H1 (cell line): ENCODE data around the gene TTPAL. TPM values are rescaled to one million over a fixed set of nuclear protein-coding genes. Genes with fewer than 3 reads are reported as not detected.

Experiments used
- CTCF ChIA-PET: fragments of 300-600 bp; sonication (Branson Sonifier 250); formaldehyde crosslinking; loops from one replicate; lab custom pipeline; 2021; ENCODE audit not compliant: partially characterized antibody; lab: Charles Lee
- POLR2A ChIA-PET: fragments of 300-600 bp; sonication (Branson Sonifier 250); formaldehyde crosslinking; loops from one replicate; lab custom pipeline; 2021; ENCODE audit warnings: inconsistent platforms; ENCODE audit not compliant: partially characterized antibody; lab: Charles Lee
- DNase-seq, 2 experiments: peaks; one replicate each; pipeline versions ENCODE4 v3.0.0 to v3.0.0-alpha.2; 2010 to 2022; ENCODE audit warnings: low spot score in 2 of 2, low read depth in 1 of 2, mixed read lengths in 1 of 2
- FAIRE-seq: peaks from 2 replicates; lab custom pipeline; 2011; peaks lifted over from hg19 to GRCh38; lab: Jason Lieb, UNC
- H2AFZ ChIP-seq: 2 replicates; pipeline ENCODE4 v1.8.1; 2012; ENCODE audit warnings: low read length, inconsistent platforms
- H2AK5ac ChIP-seq: 2 replicates; pipeline ENCODE4 v1.6.1; 2013; ENCODE audit warnings: low read depth, low read length
- H2BK120ac ChIP-seq: replicated peaks from 2 replicates; pipeline ENCODE3; 2013; ENCODE audit warnings: low read depth, low read length, inconsistent platforms
- H2BK12ac ChIP-seq: 2 replicates; pipeline ENCODE4 v1.6.1; 2013; ENCODE audit warnings: low read depth, low read length
- H2BK15ac ChIP-seq: 2 replicates; pipeline ENCODE4 v1.6.1; 2013; ENCODE audit warnings: low read length
- H2BK20ac ChIP-seq: 2 replicates; pipeline ENCODE4 v1.6.1; 2013; ENCODE audit warnings: low read length
- H2BK5ac ChIP-seq: 2 replicates; pipeline ENCODE4 v1.6.1; 2013; ENCODE audit warnings: low read depth, low read length
- H3K14ac ChIP-seq: 2 replicates; pipeline ENCODE4 v1.6.1; 2013; ENCODE audit warnings: inconsistent platforms; ENCODE audit not compliant: insufficient read length
- H3K18ac ChIP-seq: 2 replicates; pipeline ENCODE4 v1.6.1; 2013; ENCODE audit warnings: low read length; ENCODE audit errors: extremely low read depth
- H3K23ac ChIP-seq: 2 replicates; pipeline ENCODE4 v1.6.1; 2013; ENCODE audit warnings: inconsistent platforms; ENCODE audit not compliant: insufficient read length
- H3K23me2 ChIP-seq: 2 replicates; pipeline ENCODE4 v1.6.1; 2013; ENCODE audit warnings: low read depth, low read length
- H3K27ac ChIP-seq: 2 replicates; pipeline ENCODE4 v1.6.1; 2011; ENCODE audit warnings: low read depth, low read length, inconsistent platforms
- H3K27me3 ChIP-seq, 4 experiments: replicated peaks in 1 of 4; 1 replicate in 1 of 4; 2 replicates in 3 of 4; pipeline versions ENCODE4 v1.6.1 to v1.8.1; 2011 to 2013; ENCODE audit warnings: low read length in 3 of 4, mild to moderate bottlenecking in 3 of 4, inconsistent platforms in 2 of 4, mixed read lengths in 2 of 4, moderate library complexity in 1 of 4; ENCODE audit not compliant: control insufficient read depth in 3 of 4, insufficient read depth in 3 of 4; ENCODE audit errors: extremely low read depth in 1 of 4
- H3K36me3 ChIP-seq, 4 experiments: 2 replicates each; pipeline versions ENCODE4 v1.6.1 to v1.8.1; 2011 to 2013; ENCODE audit warnings: mild to moderate bottlenecking in 4 of 4, low read length in 3 of 4, moderate library complexity in 2 of 4, control low read depth in 1 of 4, inconsistent platforms in 1 of 4; ENCODE audit not compliant: insufficient read depth in 4 of 4, control insufficient read depth in 2 of 4
- H3K4ac ChIP-seq: replicated peaks from 2 replicates; pipeline ENCODE3; 2013; ENCODE audit warnings: low read length, low read depth, mixed read lengths, inconsistent platforms; ENCODE audit not compliant: insufficient read length
- H3K4me1 ChIP-seq, 4 experiments: replicated peaks in 1 of 4; 1 replicate in 1 of 4; 2 replicates in 3 of 4; pipeline versions ENCODE4 v1.6.1 to v1.8.1; 2011 to 2013; ENCODE audit warnings: low read length in 3 of 4, inconsistent platforms in 2 of 4, mixed read lengths in 1 of 4; ENCODE audit not compliant: insufficient read depth in 4 of 4, control insufficient read depth in 3 of 4
- H3K4me2 ChIP-seq, 2 experiments: 2 replicates each; pipeline versions ENCODE4 v1.6.1 to v1.8.1; 2011 to 2013; ENCODE audit warnings: low read depth in 2 of 2, low read length in 2 of 2, control low read depth in 1 of 2, inconsistent platforms in 1 of 2, mild to moderate bottlenecking in 1 of 2; ENCODE audit not compliant: insufficient read depth in 1 of 2
- H3K4me3 ChIP-seq, 4 experiments: fragments of 200-600, 300-600 bp in 1 of 4; sonication (generic), shearing (Covaris generic), sonication (Bioruptor Twin) in 1 of 4; 2 replicates each; pipeline versions ENCODE4 v1.5.1 to v1.8.1; 2011 to 2016; ENCODE audit warnings: low read length in 4 of 4, low read depth in 3 of 4, control low read depth in 2 of 4, inconsistent platforms in 2 of 4, mild to moderate bottlenecking in 2 of 4, mixed read lengths in 1 of 4, moderate library complexity in 1 of 4; ENCODE audit not compliant: insufficient read depth in 2 of 4; ENCODE audit errors: extremely low read depth in 1 of 4
- H3K56ac ChIP-seq: replicated peaks from 2 replicates; pipeline ENCODE3; 2013; ENCODE audit warnings: low read depth, mild to moderate bottlenecking, mixed read lengths, low read length, inconsistent platforms; ENCODE audit not compliant: insufficient read length
- H3K79me1 ChIP-seq: 2 replicates; pipeline ENCODE4 v1.6.1; 2013; ENCODE audit warnings: low read depth, low read length, control low read depth
- H3K79me2 ChIP-seq, 2 experiments: 2 replicates each; pipeline versions ENCODE4 v1.6.1 to v1.8.1; 2012 to 2013; ENCODE audit warnings: low read length in 2 of 2, mild to moderate bottlenecking in 2 of 2, inconsistent platforms in 1 of 2; ENCODE audit not compliant: insufficient read depth in 2 of 2, control insufficient read depth in 1 of 2
- H3K9ac ChIP-seq, 4 experiments: replicated peaks in 1 of 4; 1 replicate in 1 of 4; 2 replicates in 3 of 4; pipeline versions ENCODE4 v1.6.1 to v1.8.1; 2011 to 2013; ENCODE audit warnings: low read depth in 3 of 4, low read length in 3 of 4, control low read depth in 2 of 4, mild to moderate bottlenecking in 2 of 4, moderate library complexity in 2 of 4, inconsistent platforms in 1 of 4; ENCODE audit errors: extremely low read depth in 1 of 4
- H3K9me3 ChIP-seq, 2 experiments: 2 replicates each; pipeline versions ENCODE4 v1.6.1 to v1.8.1; 2012 to 2013; ENCODE audit warnings: mild to moderate bottlenecking in 2 of 2, moderate library complexity in 2 of 2, control low read depth in 1 of 2, inconsistent platforms in 1 of 2, low read depth in 1 of 2, low read length in 1 of 2, mixed read lengths in 1 of 2; ENCODE audit not compliant: insufficient read depth in 2 of 2
- H4K20me1 ChIP-seq, 2 experiments: replicated peaks in 1 of 2; 2 replicates each; pipeline versions ENCODE3 to v1.8.1; 2011 to 2013; ENCODE audit warnings: inconsistent platforms in 2 of 2, low read length in 2 of 2, mild to moderate bottlenecking in 1 of 2; ENCODE audit not compliant: insufficient read depth in 2 of 2, control insufficient read depth in 1 of 2
- H4K5ac ChIP-seq: 2 replicates; pipeline ENCODE4 v1.6.1; 2013; ENCODE audit warnings: low read length, low read depth, mixed read lengths, inconsistent platforms; ENCODE audit not compliant: insufficient read length
- H4K8ac ChIP-seq: 2 replicates; pipeline ENCODE4 v1.8.0; 2013; ENCODE audit warnings: mild to moderate bottlenecking, moderate library complexity, low read length, inconsistent platforms; ENCODE audit not compliant: insufficient read depth; ENCODE audit errors: extremely low read depth
- H4K91ac ChIP-seq: replicated peaks from 2 replicates; pipeline ENCODE3; 2013; ENCODE audit warnings: low read length, mixed read lengths, inconsistent platforms; ENCODE audit not compliant: insufficient read length
- CREB1 ChIP-seq: IDR thresholded peaks from 2 replicates; pipeline ENCODE4 v1.6.1; 2012; ENCODE audit warnings: inconsistent platforms
- EP300 ChIP-seq, 2 experiments: IDR thresholded peaks; 1 replicate in 1 of 2; 2 replicates in 1 of 2; pipeline ENCODE4 v1.6.1; 2011 to 2012; ENCODE audit warnings: low read depth in 2 of 2, low read length in 2 of 2, mild to moderate bottlenecking in 2 of 2, borderline replicate concordance in 1 of 2, inconsistent platforms in 1 of 2, moderate library complexity in 1 of 2
- EZH2 ChIP-seq: fragments of 200-600 bp; sonication (generic); IDR thresholded peaks from 2 replicates; pipeline ENCODE4 v1.7.1; 2012; ENCODE audit warnings: low read depth, mild to moderate bottlenecking, moderate library complexity, low read length, inconsistent platforms; ENCODE audit not compliant: severe bottlenecking
- RAD21 ChIP-seq, 2 experiments: IDR thresholded peaks in 1 of 2; conservative IDR thresholded peaks in 1 of 2; 2 replicates each; pipeline ENCODE4 v1.6.1; 2011; ENCODE audit warnings: low read depth in 2 of 2, low read length in 2 of 2, improper control_type of control experiment in 1 of 2, inconsistent platforms in 1 of 2, mild to moderate bottlenecking in 1 of 2, moderate library complexity in 1 of 2
- RNF2 ChIP-seq: fragments of 200-900, 300-1000 bp; sonication (generic); IDR thresholded peaks from 2 replicates; pipeline ENCODE4 v1.7.1; 2016; ENCODE audit warnings: borderline replicate concordance, low read depth, mild to moderate bottlenecking, antibody characterized with exemption, low read length; ENCODE audit not compliant: poor library complexity, severe bottlenecking; ENCODE audit errors: missing control alignments
- SAP30 ChIP-seq: fragments of 300-600 bp; sonication (generic); IDR thresholded peaks from 2 replicates; pipeline ENCODE4 v1.7.1; 2012; ENCODE audit warnings: low read length, moderate library complexity, mild to moderate bottlenecking, inconsistent platforms; ENCODE audit not compliant: insufficient read depth, insufficient replicate concordance
- SIRT6 ChIP-seq: IDR thresholded peaks from one replicate; pipeline ENCODE4 v1.7.1; 2012; ENCODE audit warnings: low read length, inconsistent platforms
- SP4 ChIP-seq: IDR thresholded peaks from 2 replicates; pipeline ENCODE4 v1.6.1; 2012; ENCODE audit warnings: low read length, inconsistent platforms
- TCF12 ChIP-seq: IDR thresholded peaks from 2 replicates; pipeline ENCODE4 v1.6.1; 2011; ENCODE audit warnings: low read depth, mild to moderate bottlenecking, low read length
- USF2 ChIP-seq: IDR thresholded peaks from 2 replicates; pipeline ENCODE4 v1.6.1; 2011; ENCODE audit warnings: low read length, improper control_type of control experiment
- YY1 ChIP-seq: IDR thresholded peaks from 2 replicates; pipeline ENCODE4 v1.6.1; 2011; ENCODE audit warnings: low read depth, mild to moderate bottlenecking, low read length
- ZNF274 ChIP-seq: IDR thresholded peaks from 2 replicates; pipeline ENCODE4 v1.7.0; 2012; ENCODE audit warnings: low read length, borderline replicate concordance; ENCODE audit errors: extremely low read depth
- WGBS, 2 experiments: shearing (Covaris generic) in 1 of 2; methylation state at CpG; one replicate each; pipeline versions ENCODE4 v1.1.6 to v1.1.7; 2013 to 2015; ENCODE audit warnings: low lambda C conversion rate in 2 of 2, mixed read lengths in 2 of 2, inconsistent platforms in 1 of 2, low coverage in 1 of 2, missing lambda C conversion rate in 1 of 2; ENCODE audit not compliant: insufficient replicate concordance in 2 of 2, insufficient coverage in 1 of 2, insufficient read length in 1 of 2; ENCODE audit errors: extremely low coverage in 1 of 2, missing lambda C conversion rate in 1 of 2; 5-methylcytosine and 5-hydroxymethylcytosine counted together
- polyA plus RNA-seq, 7 experiments: library from polyadenylated mRNA; depleted of rRNA in 3 of 7; stranded (reverse) in 5 of 7; unstranded in 2 of 7; fragments of >200 nt in 5 of 7; fragments of 200-250 nt in 2 of 7; gene quantifications; 1 replicate in 5 of 7; 2 replicates in 1 of 7; 4 replicates in 1 of 7; pipeline versions ENCODE4 v1.2.1 to v1.2.3, GENCODE V29; 2011 to 2013; ENCODE audit warnings: missing spikeins in 2 of 7, mixed read lengths in 2 of 7
- total RNA-seq: library from RNA; stranded (reverse); fragmentation: NEBNext Ultra II Directional; extraction: Animal tissue kit (Norgen Biotek cat#: 25700); gene quantifications from 2 replicates; pipeline ENCODE4 v1.2.1, GENCODE V29; 2021

TTPAL gene
- total and polyA plus RNA-seq, 2 of the 8 experiments (the other 6 are each of a cell fraction or from before 2014, with no cell fraction given) = 2.8 to 14.0 TPM

GRCh38 chr20:44541992-44542391, 66.3 kb downstream of the TTPAL start:
- H4K5ac ChIP-seq = no peak overlapping the region
- no peak overlapping the region for H3K4me2 ChIP-seq
- H3K79me2 ChIP-seq = 0 out of 4 replicates have a peak, but pooled peaks cover 0 to 3% of the 10 kb centered on the region in 2 experiments
- no peak overlapping the region for H4K91ac ChIP-seq
- WGBS, 2 experiments = 85% methylated on average over 4 of the region's 4 CpGs; no CpG with 5 or more reads in 1 of the 2 experiments
- DNase-seq (no peak), FAIRE-seq (no peak)
- no peaks in the 10 kb centered on the region for H3K79me1 ChIP-seq
- ChIA-PET POLR2A (interaction anchor here (1.2 kb wide), 1 partner anchor 12 kb away, joined by 3 read pairs; no protein-coding TSS in a partner anchor), CTCF (interaction anchor here (1.1 kb wide), 2 partner anchors 61 to 69 kb away, joined by 3 to 4 read pairs; no protein-coding TSS in a partner anchor)
- H3K27me3 ChIP-seq = no peaks in the 10 kb centered on the region
- no peak overlapping the region for H3K4me3 ChIP-seq
- no peak overlapping the region for H2BK15ac ChIP-seq
- no peak overlapping the region for H2BK20ac ChIP-seq
- no peak overlapping the region for H2BK12ac ChIP-seq
- H3K9ac ChIP-seq = no peak overlapping the region
- no peak overlapping the region for H3K18ac ChIP-seq
- no peak overlapping the region for H3K14ac ChIP-seq
- no peak overlapping the region for H3K23ac ChIP-seq
- H3K9me3 ChIP-seq = no peaks in the 10 kb centered on the region
- H2AK5ac ChIP-seq = no peak overlapping the region
- H2BK5ac ChIP-seq = no peak overlapping the region
- no peak overlapping the region for H2BK120ac ChIP-seq
- H3K56ac ChIP-seq = no peak overlapping the region
- H4K20me1 ChIP-seq = peaks cover 0 to 1% of the 10 kb centered on the region in 2 experiments
- H3K36me3 ChIP-seq = no peaks in the 10 kb centered on the region
- no peak overlapping the region for H4K8ac ChIP-seq
- no peaks in the 10 kb centered on the region for H3K23me2 ChIP-seq
- no peak overlapping the region for H3K27ac ChIP-seq
- no peak overlapping the region for H3K4ac ChIP-seq
- H3K4me1 ChIP-seq = no peaks in the 10 kb centered on the region
- H2AFZ ChIP-seq = no peak overlapping the region
- TF ChIP-seq EP300 (IDR thresholded peaks at IDR 0.05; ENCODE audit: borderline replicate concordance in 1 of 2, low read depth in 2 of 2, low read length in 2 of 2) (no peak), EZH2 (no peak), SIRT6 (no peak), TCF12 (no peak), YY1 (no peak), USF2 (no peak), RAD21 (IDR thresholded peaks at IDR 0.05 in 1 of 2, conservative IDR thresholded peaks at IDR 0.05 in 1 of 2; ENCODE audit: low read depth in 2 of 2, low read length in 2 of 2) (no peak), SP4 (no peak), RNF2 (no peak), CREB1 (no peak), ZNF274 (no peak), SAP30 (no peak)
